GM12892 (cell line): ENCODE results near the gene EPB41.
"Not testable (repeated sequence)": the region's sequence is repeated elsewhere in the genome, so short reads cannot be mapped to it uniquely, and the experiment has no call there.

Experiments
- DNase-seq: peaks from one replicate; pipeline ENCODE4 v3.0.0; 2011; ENCODE audit not compliant: insufficient read length
- FAIRE-seq: peaks from 2 replicates; lab custom pipeline; 2011; peaks lifted over from hg19 to GRCh38; lab: Jason Lieb, UNC
- POLR2A ChIP-seq: IDR thresholded peaks from 2 replicates; pipeline ENCODE4 v1.6.1; 2011; ENCODE audit warnings: low read depth, low read length, control low read depth
- POLR2AphosphoS5 ChIP-seq: IDR thresholded peaks from 2 replicates; pipeline ENCODE4 v1.6.1; 2011; ENCODE audit warnings: low read depth, low read length, control low read depth
- TAF1 ChIP-seq: IDR thresholded peaks from 2 replicates; pipeline ENCODE4 v1.6.1; 2011; ENCODE audit warnings: low read depth, mild to moderate bottlenecking, control low read depth, low read length, borderline replicate concordance

EPB41 gene

DNA sequence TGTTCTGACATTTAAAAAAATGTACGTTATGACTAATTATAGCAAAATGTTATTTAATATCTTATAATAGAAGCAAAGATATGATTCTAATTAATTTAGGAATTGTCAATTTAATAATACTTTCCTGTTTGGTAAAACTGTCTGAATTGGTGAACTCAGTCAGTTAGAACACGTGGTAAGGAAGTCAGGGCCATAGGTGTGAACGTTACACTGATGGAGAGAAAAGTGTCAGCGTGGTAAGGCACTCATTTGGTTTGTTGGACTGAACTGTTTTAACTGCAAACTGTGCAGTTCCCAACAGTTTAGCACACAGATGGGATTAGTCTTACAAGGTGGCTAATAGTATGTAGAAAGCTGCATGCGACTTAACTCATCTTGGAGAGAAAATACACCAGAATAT, 102.9 kb downstream of the EPB41 start:
- DNase-seq (no peak), FAIRE-seq (no peak)
- no peak for TF ChIP-seq TAF1
- no peak for TF ChIP-seq POLR2AphosphoS5
- TF ChIP-seq POLR2A, result no peak

DNA sequence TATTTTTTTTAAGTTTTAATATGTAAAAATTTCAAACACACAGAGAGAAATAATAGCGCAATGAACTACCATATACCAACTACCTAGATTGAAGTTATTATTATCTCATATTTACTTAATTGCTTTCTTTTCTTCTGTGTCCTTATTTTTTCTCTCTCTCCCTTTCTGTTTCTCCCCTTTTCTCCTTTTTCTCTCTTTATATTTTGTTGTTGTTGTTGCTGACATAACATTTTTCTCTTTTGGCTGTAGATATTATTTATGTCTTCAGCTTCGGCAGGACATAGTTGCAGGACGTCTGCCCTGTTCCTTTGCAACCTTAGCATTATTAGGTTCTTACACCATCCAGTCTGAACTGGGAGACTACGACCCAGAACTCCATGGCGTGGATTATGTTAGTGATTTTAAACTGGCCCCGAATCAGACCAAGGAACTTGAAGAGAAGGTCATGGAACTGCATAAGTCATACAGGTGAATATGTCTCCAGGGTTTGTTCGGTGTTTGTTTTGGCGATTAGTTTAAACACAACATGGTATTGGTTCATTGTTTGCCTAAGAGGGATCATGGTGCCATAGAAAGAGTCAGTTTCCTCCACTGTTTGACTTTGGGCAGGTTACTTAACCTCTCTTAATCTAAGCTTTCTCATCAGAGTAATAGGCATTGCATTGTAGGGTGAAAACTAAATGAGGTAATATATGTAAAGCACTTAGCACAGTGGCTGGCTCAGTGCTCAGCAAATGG, 103.8 kb downstream of the EPB41 start:
- no peak for DNase-seq
- no peak for TF ChIP-seq POLR2AphosphoS5
- no peak for TF ChIP-seq TAF1
- no peak for TF ChIP-seq POLR2A
- no peak for FAIRE-seq

GRCh38 chr1:29022620-29023019, 108.3 kb downstream of the EPB41 start:
- no peak for TF ChIP-seq TAF1
- TF ChIP-seq POLR2A, result no peak
- no peak for TF ChIP-seq POLR2AphosphoS5
- no peak for FAIRE-seq
- DNase-seq, result no peak

DNA sequence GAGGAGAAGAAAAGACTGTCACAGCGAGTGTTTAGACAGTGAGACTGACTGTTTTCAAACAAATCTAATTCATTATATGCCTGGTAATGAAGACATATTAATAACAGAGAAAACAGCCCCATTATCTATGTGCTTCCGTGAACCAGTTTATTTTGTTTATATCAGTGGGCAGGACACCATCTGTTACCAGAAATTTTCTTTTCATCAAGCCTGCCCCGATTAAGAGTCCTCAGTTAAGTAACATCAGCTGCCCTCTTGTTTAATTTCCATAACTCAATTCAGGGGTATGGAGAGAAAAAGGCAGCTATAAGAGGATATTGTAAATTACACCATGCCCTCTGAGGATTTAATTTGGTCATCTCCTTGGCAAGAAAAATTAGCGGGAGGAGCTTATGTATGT, 115.3 kb downstream of the EPB41 start:
- no peak for DNase-seq
- FAIRE-seq, result no peak

DNA sequence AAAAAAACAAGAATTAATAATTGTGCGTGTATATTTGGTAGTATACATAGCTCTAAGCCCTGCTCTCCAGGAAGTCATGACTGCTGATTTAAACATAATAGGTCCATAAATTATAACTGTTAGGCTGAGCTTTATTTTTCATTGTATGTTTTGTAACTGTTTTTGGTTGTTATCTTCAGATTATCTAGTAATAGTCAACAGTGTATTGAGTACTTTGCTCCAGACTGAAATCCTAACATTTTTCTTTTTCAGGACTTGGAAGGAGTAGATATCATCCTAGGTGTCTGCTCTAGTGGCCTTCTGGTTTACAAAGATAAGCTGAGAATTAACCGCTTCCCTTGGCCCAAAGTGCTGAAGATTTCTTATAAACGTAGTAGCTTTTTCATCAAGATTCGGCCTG, 118.5 kb downstream of the EPB41 start:
- FAIRE-seq, result no peak

More for the DNA sequence above, 115.3 kb downstream of the EPB41 start:
- TF ChIP-seq POLR2AphosphoS5, result no peak
- TF ChIP-seq POLR2A, result no peak
- TF ChIP-seq TAF1, result no peak

DNA sequence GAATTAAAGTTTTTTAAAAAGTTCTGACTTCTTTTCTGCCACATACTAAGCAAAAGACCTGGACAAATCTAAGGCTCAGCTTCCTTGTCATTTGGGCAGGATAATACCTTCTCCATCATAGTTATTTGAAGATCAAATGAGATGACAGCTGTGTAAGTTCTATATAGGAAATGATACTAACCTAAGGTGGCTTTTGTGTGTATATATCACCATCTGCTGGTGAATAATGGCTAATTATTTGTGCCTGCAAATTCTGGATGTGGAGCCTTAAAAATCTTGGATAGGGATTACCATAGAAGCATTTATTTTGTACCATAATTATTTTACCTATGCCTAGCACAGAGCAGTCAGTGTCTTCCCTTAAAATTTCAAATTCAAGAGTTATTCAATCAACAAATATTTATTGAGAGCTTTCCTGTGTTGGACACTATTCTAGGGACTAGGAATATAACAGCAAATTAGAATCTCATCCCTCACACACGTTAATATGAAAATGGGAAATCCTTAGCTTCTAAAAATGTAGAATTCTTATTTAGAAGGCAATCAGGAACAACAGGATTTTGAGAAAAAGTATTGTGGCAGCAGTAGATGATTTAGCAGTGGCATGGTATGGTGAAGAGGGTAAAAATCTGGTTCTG, 119.6 kb downstream of the EPB41 start:
- FAIRE-seq, result no peak
- no peak for TF ChIP-seq POLR2A
- TF ChIP-seq POLR2AphosphoS5, result no peak
- no peak for TF ChIP-seq TAF1
- DNase-seq, result peak; percentile 11

More for the DNA sequence above, 118.5 kb downstream of the EPB41 start:
- no peak for DNase-seq
- no peak for TF ChIP-seq POLR2AphosphoS5
- TF ChIP-seq POLR2A, result no peak
- no peak for TF ChIP-seq TAF1

DNA sequence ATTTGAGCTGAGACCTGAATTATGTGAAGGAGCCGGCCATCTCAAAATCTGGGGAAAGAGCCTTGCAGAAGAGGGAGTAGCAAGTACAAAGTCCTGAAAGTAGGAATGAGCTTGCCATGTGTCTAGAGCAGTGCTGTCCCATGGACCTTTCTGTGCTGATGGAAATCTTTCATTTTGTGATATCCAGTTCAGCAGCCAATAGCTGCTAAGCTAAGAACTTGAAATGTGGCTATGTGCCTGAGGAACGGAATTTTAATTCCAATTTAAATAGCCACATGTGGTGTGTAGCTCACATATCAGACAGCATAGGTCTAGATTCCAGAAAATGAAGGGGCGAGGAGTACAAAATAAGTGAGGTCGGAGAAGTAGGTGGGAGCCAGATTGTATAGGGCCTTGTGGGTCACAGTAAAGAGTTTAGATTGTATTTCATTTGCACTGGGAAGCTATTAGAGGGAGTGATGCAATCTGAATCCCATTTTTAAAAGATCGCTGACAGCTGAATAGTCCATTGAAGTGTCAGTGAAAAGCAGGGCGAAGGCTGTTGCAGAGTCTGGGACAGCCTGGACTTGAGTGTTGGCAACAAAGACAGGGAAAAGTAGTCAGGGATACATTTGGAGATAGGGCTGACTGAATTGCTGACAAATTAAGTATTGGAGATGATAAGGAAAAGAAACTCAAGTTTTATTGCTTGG, 129.1 kb downstream of the EPB41 start:
- DNase-seq (no peak), FAIRE-seq (no peak)
- TF ChIP-seq POLR2A (no peak), POLR2AphosphoS5 (no peak), TAF1 (no peak)

GRCh38 chr1:29044010-29044409, 129.6 kb downstream of the EPB41 start:
- no peak for TF ChIP-seq TAF1
- TF ChIP-seq POLR2A, result no peak
- TF ChIP-seq POLR2AphosphoS5, result no peak
- DNase-seq (no peak), FAIRE-seq (no peak)

GRCh38 chr1:29045663-29046062, 131.3 kb downstream of the EPB41 start:
- FAIRE-seq, DNase-seq: not testable (repeated sequence)

- DNase-seq (no peak), FAIRE-seq (no peak)
- TF ChIP-seq TAF1 (no peak), POLR2AphosphoS5 (no peak), POLR2A (no peak)
These were observed 132.8 kb downstream of the EPB41 start for GRCh38 chr1:29047142-29047541.

GRCh38 chr1:29050166-29050565, 135.8 kb downstream of the EPB41 start:
- DNase-seq (no peak), FAIRE-seq (no peak)
- TF ChIP-seq TAF1 (no peak), POLR2AphosphoS5 (no peak), POLR2A (no peak)
